HepG2 (cell line): ENCODE measurements around the gene RANBP6. TPM values are rescaled to one million over a fixed set of nuclear protein-coding genes. Genes with fewer than 3 reads are reported as not detected.

Experiments used
- ARNT2 ChIP-seq: sonication (generic); formaldehyde crosslinking; IDR thresholded peaks from 2 replicates; pipeline ENCODE4 v1.8.0; 2022; ENCODE audit warnings: mild to moderate bottlenecking, low read depth, missing genetic modification reagents, moderate library complexity
- ASH2L ChIP-seq: fragments of 300-600, 200-600 bp; sonication (generic); IDR thresholded peaks from 2 replicates; pipeline ENCODE4 v1.7.0; 2017; ENCODE audit warnings: low read depth, mild to moderate bottlenecking, moderate library complexity, mixed read lengths, low read length; ENCODE audit not compliant: insufficient read length
- CCDC6 ChIP-seq: sonication (generic); formaldehyde crosslinking; IDR thresholded peaks from 2 replicates; pipeline ENCODE4 v1.8.1; 2022; ENCODE audit warnings: mild to moderate bottlenecking, missing genetic modification reagents, moderate library complexity
- E2F5 ChIP-seq: sonication (generic); formaldehyde crosslinking; conservative IDR thresholded peaks from 2 replicates; pipeline ENCODE4 v1.4.0; 2020; ENCODE audit warnings: missing genetic modification reagents
- FLYWCH1 ChIP-seq: sonication (generic); formaldehyde crosslinking; IDR thresholded peaks from 2 replicates; pipeline ENCODE4 v1.8.1; 2023; ENCODE audit warnings: mild to moderate bottlenecking, missing genetic modification reagents
- GTF2F1 ChIP-seq: fragments of 150-350 bp; IDR thresholded peaks from 2 replicates; pipeline ENCODE4 v1.6.1; 2014; ENCODE audit warnings: low read length
- HNRNPK ChIP-seq: fragments of 200-400 bp; formaldehyde crosslinking; IDR thresholded peaks from 2 replicates; pipeline ENCODE4 v1.6.1; 2018; ENCODE audit warnings: low read length, low read depth, moderate library complexity, mild to moderate bottlenecking; ENCODE audit not compliant: poor library complexity, severe bottlenecking
- KLF16 ChIP-seq, 2 experiments: sonication (generic) in 1 of 2; formaldehyde crosslinking in 1 of 2; IDR thresholded peaks; 2 replicates each; pipeline versions ENCODE4 v1.6.1 to v1.8.0; 2016 to 2023; ENCODE audit warnings: missing genetic modification reagents in 2 of 2, missing compliant biosample characterization in 1 of 2
- MAFF ChIP-seq: IDR thresholded peaks from 2 replicates; pipeline ENCODE4 v1.6.1; 2011; ENCODE audit warnings: low read depth, low read length, improper control_type of control experiment
- MAX ChIP-seq: IDR thresholded peaks from 2 replicates; pipeline ENCODE4 v1.6.1; 2012; ENCODE audit warnings: inconsistent platforms
- MEIS1 ChIP-seq: sonication (generic); formaldehyde crosslinking; IDR thresholded peaks from 2 replicates; pipeline ENCODE4 v1.9.0; 2021; ENCODE audit warnings: mild to moderate bottlenecking, missing genetic modification reagents, moderate library complexity, borderline replicate concordance
- PHF21A ChIP-seq: sonication (generic); formaldehyde crosslinking; IDR thresholded peaks from 2 replicates; pipeline ENCODE4 v1.5.0; 2020; ENCODE audit warnings: mild to moderate bottlenecking, missing genetic modification reagents
- SMARCC2 ChIP-seq: fragments of 450-650 bp; IDR thresholded peaks from 2 replicates; pipeline ENCODE4 v1.6.1; 2017; ENCODE audit warnings: antibody characterized with exemption, mild to moderate bottlenecking
- SP140L ChIP-seq: sonication (generic); formaldehyde crosslinking; IDR thresholded peaks from 2 replicates; pipeline ENCODE4 v1.4.0; 2020; ENCODE audit warnings: missing genetic modification reagents, borderline replicate concordance
- SPEN ChIP-seq: sonication (generic); formaldehyde crosslinking; IDR thresholded peaks from 2 replicates; pipeline ENCODE4 v1.5.1; 2020; ENCODE audit warnings: low read depth, mild to moderate bottlenecking, missing genetic modification reagents
- ZNF138 ChIP-seq: sonication (generic); formaldehyde crosslinking; IDR thresholded peaks from 2 replicates; pipeline ENCODE4 v1.5.0; 2020; ENCODE audit warnings: mild to moderate bottlenecking, low read depth, missing genetic modification reagents
- ZNF30 ChIP-seq: sonication (generic); formaldehyde crosslinking; IDR thresholded peaks from 2 replicates; pipeline ENCODE4 v1.5.0; 2020; ENCODE audit warnings: mild to moderate bottlenecking, missing genetic modification reagents
- ZNF331 ChIP-seq: sonication (generic); formaldehyde crosslinking; IDR thresholded peaks from 2 replicates; pipeline ENCODE4 v1.4.0; 2020; ENCODE audit warnings: missing genetic modification reagents
- ZNF547 ChIP-seq: sonication (generic); formaldehyde crosslinking; IDR thresholded peaks from 2 replicates; pipeline ENCODE4 v1.5.1; 2020; ENCODE audit warnings: mild to moderate bottlenecking, missing genetic modification reagents
- ZNF557 ChIP-seq: sonication (generic); formaldehyde crosslinking; IDR thresholded peaks from 2 replicates; pipeline ENCODE4 v1.4.0; 2020; ENCODE audit warnings: missing genetic modification reagents
- ZNF619 ChIP-seq: sonication (generic); formaldehyde crosslinking; IDR thresholded peaks from 2 replicates; pipeline ENCODE4 v1.4.0; 2020; ENCODE audit warnings: mild to moderate bottlenecking, missing genetic modification reagents
- ZNF687 ChIP-seq: sonication (generic); formaldehyde crosslinking; IDR thresholded peaks from 2 replicates; pipeline ENCODE4 v1.5.1; 2020; ENCODE audit warnings: mild to moderate bottlenecking, missing genetic modification reagents, moderate library complexity
- polyA plus RNA-seq, 8 experiments: library from polyadenylated mRNA; depleted of rRNA in 3 of 8; stranded (reverse) in 7 of 8; unstranded in 1 of 8; fragments of >200 nt; fragmentation: Illumina TruSeq in 4 of 8; extraction: Trizol in 4 of 8; gene quantifications; 2 replicates each; pipeline versions ENCODE4 v1.2.1 to v1.2.3, GENCODE V29; 2011 to 2016; ENCODE audit warnings: low read depth in 4 of 8, missing spikeins in 1 of 8, mixed read lengths in 1 of 8; ENCODE audit not compliant: insufficient read depth in 1 of 8
- total RNA-seq, 5 experiments: library from RNA; depleted of rRNA; stranded (reverse); fragments of >200 nt; fragmentation: Illumina TruSeq; extraction: Trizol; gene quantifications; 2 replicates each; pipeline ENCODE4 v1.2.3, GENCODE V29; 2016; ENCODE audit warnings: low read depth in 1 of 5
- TF ChIP-seq, protein P1 (sequence below): sonication (generic); formaldehyde crosslinking; IDR thresholded peaks from 2 replicates; pipeline ENCODE4 v1.4.0; 2020; ENCODE audit warnings: missing genetic modification reagents, borderline replicate concordance

RANBP6 gene
- total and polyA plus RNA-seq, 2 of the 13 experiments (the other 11 are each of a cell fraction or from before 2014, with no cell fraction given): 7.5 to 26.0 TPM

- TF ChIP-seq, protein P1, sequence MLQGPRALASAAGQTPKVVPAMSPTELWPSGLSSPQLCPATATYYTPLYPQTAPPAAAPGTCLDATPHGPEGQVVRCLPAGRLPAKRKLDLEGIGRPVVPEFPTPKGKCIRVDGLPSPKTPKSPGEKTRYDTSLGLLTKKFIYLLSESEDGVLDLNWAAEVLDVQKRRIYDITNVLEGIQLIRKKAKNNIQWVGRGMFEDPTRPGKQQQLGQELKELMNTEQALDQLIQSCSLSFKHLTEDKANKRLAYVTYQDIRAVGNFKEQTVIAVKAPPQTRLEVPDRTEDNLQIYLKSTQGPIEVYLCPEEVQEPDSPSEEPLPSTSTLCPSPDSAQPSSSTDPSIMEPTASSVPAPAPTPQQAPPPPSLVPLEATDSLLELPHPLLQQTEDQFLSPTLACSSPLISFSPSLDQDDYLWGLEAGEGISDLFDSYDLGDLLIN (CRISPR knock-in tag): no peak
- TF ChIP-seq ZNF619 (no peak), ASH2L (peak; percentile 61), ZNF557 (CRISPR knock-in tag) (no peak), E2F5 (CRISPR knock-in tag) (no peak; the same call in 1 of the 2 replicates), ZNF547 (CRISPR knock-in tag) (0 out of 2 replicates have a peak, but pooled peaks have one; percentile 54), ZNF30 (no peak), SPEN (CRISPR knock-in tag) (peak; percentile 55; the same call in 1 of the 2 replicates), SMARCC2 (no peak), ZNF331 (no peak), ZNF687 (CRISPR knock-in tag) (peak; percentile 40), PHF21A (CRISPR knock-in tag) (peak; percentile 15; the same call in 1 of the 2 replicates), HNRNPK (peak; percentile 31), MEIS1 (no peak), KLF16 (CRISPR knock-in tag; IDR thresholded peaks at IDR 0.05) (0 out of 4 replicates have a peak, but pooled peaks of 1 of the 2 experiments have one; percentile 6), MAFF (no peak), MAX (0 out of 2 replicates have a peak, but pooled peaks have one; percentile 37), FLYWCH1 (CRISPR knock-in tag) (no peak), SP140L (CRISPR knock-in tag) (no peak), CCDC6 (CRISPR knock-in tag) (peak; percentile 30; the same call in 1 of the 2 replicates), GTF2F1 (no peak), ARNT2 (CRISPR knock-in tag) (no peak), ZNF138 (CRISPR knock-in tag) (0 out of 2 replicates have a peak, but pooled peaks have one; percentile 15)
These were observed 7.7 kb downstream of the RANBP6 start (continued) for GRCh38 chr9:6007770-6008168.
